HG03432 (cell line): ENCODE measurements around the gene AZU1.
"Not testable (repeated sequence)": the region's sequence is repeated elsewhere in the genome, so short reads cannot be mapped to it uniquely, and the experiment has no call there.

Experiments
- ATAC-seq: cut with Tn5 transposase; IDR thresholded peaks from one replicate; pipeline ENCODE4 v1.9.1; 2021; ENCODE audit warnings: mild to moderate bottlenecking, moderate library complexity; ENCODE audit not compliant: unreplicated experiment

The AZU1 gene

GRCh38 chr19:852136-853013 is 24.7 kb downstream of the AZU1 start, which contains the start of gene ELANE:
ELANE (plus strand) TSS chr19:852303; CDS start chr19:852329, 26 bp downstream.
- no peak for ATAC-seq

- ATAC-seq, result no peak
Observed at GRCh38 chr19:853014-853585, 25.5 kb downstream of the AZU1 start.

GRCh38 chr19:853614-854220 is 26.1 kb downstream of the AZU1 start:
- ATAC-seq, result not testable (repeated sequence)

GRCh38 chr19:854549-854948 is 26.9 kb downstream of the AZU1 start:
- ATAC-seq, result no peak

- no peak for ATAC-seq
Observed at GRCh38 chr19:855142-855541, 27.5 kb downstream of the AZU1 start.

- no peak for ATAC-seq
Observed at GRCh38 chr19:855566-856120, 28.0 kb downstream of the AZU1 start.

- ATAC-seq, result no peak
Observed at GRCh38 chr19:858284-858683, 30.6 kb downstream of the AZU1 start.

GRCh38 chr19:858868-859843 is 31.5 kb downstream of the AZU1 start, which contains the start of gene CFD:
CFD (plus strand) TSS chr19:859664; CDS start chr19:859690, 26 bp downstream.
- ATAC-seq, result no peak

- no peak for ATAC-seq
Observed at GRCh38 chr19:861141-861755, 33.6 kb downstream of the AZU1 start.

GRCh38 chr19:861756-862580 is 34.3 kb downstream of the AZU1 start:
- no peak for ATAC-seq

- no peak for ATAC-seq
Observed at GRCh38 chr19:862581-863314, 35.1 kb downstream of the AZU1 start.

- no peak for ATAC-seq
Observed at GRCh38 chr19:863315-863620, 35.6 kb downstream of the AZU1 start.

GRCh38 chr19:866769-867300 is 39.2 kb downstream of the AZU1 start:
- ATAC-seq, result no peak

- no peak for ATAC-seq
Observed at GRCh38 chr19:867301-867793, 39.7 kb downstream of the AZU1 start.

- no peak for ATAC-seq
Observed at GRCh38 chr19:867855-868457, 40.3 kb downstream of the AZU1 start.

GRCh38 chr19:868458-869244 is 41.0 kb downstream of the AZU1 start:
- ATAC-seq, result no peak
